RWPE2 (cell line): Measurements from ENCODE around the gene CCDC116.

Experiments
- ATAC-seq: fragments of 200-7000 bp; cut with Tn5 transposase; 3 replicates; pipeline ENCODE4 v1.9.1; 2021; ENCODE audit warnings: low read depth
- DNase-seq: peaks from one replicate; pipeline ENCODE4 v3.0.0-alpha.2; 2020; ENCODE audit warnings: low spot score
- H3K27ac ChIP-seq: fragments of 450-650 bp; 2 replicates; pipeline ENCODE4 v1.5.1; 2017; ENCODE audit warnings: mild to moderate bottlenecking; ENCODE audit not compliant: poor library complexity, severe bottlenecking
- H3K27me3 ChIP-seq: fragments of 250-450 bp; sonication (Bioruptor Pico); 2 replicates; pipeline ENCODE4 v1.5.1; 2021; ENCODE audit warnings: mild to moderate bottlenecking, moderate library complexity; ENCODE audit not compliant: insufficient read depth, poor library complexity, severe bottlenecking
- H3K36me3 ChIP-seq: fragments of 250-450 bp; sonication (Bioruptor Pico); 2 replicates; pipeline ENCODE4 v1.5.1; 2020; ENCODE audit warnings: low read depth, mild to moderate bottlenecking, moderate library complexity
- H3K4me1 ChIP-seq: fragments of 250-450 bp; sonication (Bioruptor Pico); 2 replicates; pipeline ENCODE4 v1.5.1; 2021; ENCODE audit warnings: mild to moderate bottlenecking, moderate library complexity; ENCODE audit not compliant: insufficient read depth, poor library complexity, severe bottlenecking
- H3K4me3 ChIP-seq: fragments of 250-450 bp; sonication (Bioruptor Pico); 2 replicates; pipeline ENCODE4 v1.5.1; 2021; ENCODE audit warnings: mild to moderate bottlenecking, moderate library complexity; ENCODE audit not compliant: severe bottlenecking
- H3K9me3 ChIP-seq: fragments of 250-450 bp; sonication (Bioruptor Pico); 2 replicates; pipeline ENCODE4 v1.5.1; 2021; ENCODE audit warnings: mild to moderate bottlenecking, moderate library complexity; ENCODE audit not compliant: severe bottlenecking
- CTCF ChIP-seq: fragments of 450-650 bp; IDR thresholded peaks from one replicate; pipeline ENCODE4 v1.5.1; 2017; ENCODE audit warnings: mild to moderate bottlenecking, moderate library complexity; ENCODE audit not compliant: poor library complexity, severe bottlenecking

CCDC116 gene

GRCh38 chr22:21650823-21651520 lies 18.4 kb downstream of the CCDC116 start:
- ATAC-seq (peak; percentile 8), DNase-seq (no peak)
- Histone ChIP-seq H3K9me3 (no peaks in the 10 kb centered on the region), H3K27me3 (no peaks in the 10 kb centered on the region), H3K27ac (peak overlapping the region; percentile 53), H3K4me1 (no peaks in the 10 kb centered on the region), H3K4me3 (peak overlapping the region; percentile 79), H3K36me3 (peaks cover 49% of the 10 kb centered on the region)
- no peak for TF ChIP-seq CTCF

GRCh38 chr22:21651521-21652009 lies 19.0 kb downstream of the CCDC116 start:
- no peaks in the 10 kb centered on the region for H3K9me3 ChIP-seq
- peaks cover 43% of the 10 kb centered on the region for H3K36me3 ChIP-seq
- H3K27ac ChIP-seq: peak overlapping the region; percentile 53
- DNase-seq: no peak
- no peaks in the 10 kb centered on the region for H3K4me1 ChIP-seq
- no peak for TF ChIP-seq CTCF
- no peaks in the 10 kb centered on the region for H3K27me3 ChIP-seq
- peak overlapping the region; percentile 79 for H3K4me3 ChIP-seq
- ATAC-seq: peak; percentile 15

- Histone ChIP-seq H3K9me3 (no peaks in the 10 kb centered on the region), H3K27me3 (no peaks in the 10 kb centered on the region), H3K4me3 (peak overlapping the region; percentile 79), H3K36me3 (peaks cover 38% of the 10 kb centered on the region), H3K4me1 (no peaks in the 10 kb centered on the region), H3K27ac (peak overlapping the region; percentile 53)
- ATAC-seq (peak; percentile 86), DNase-seq (peak; percentile 88)
- TF ChIP-seq CTCF: no peak
Measured at GRCh38 chr22:21652010-21652546, 19.5 kb downstream of the CCDC116 start.

GRCh38 chr22:21652547-21653545 lies 20.3 kb downstream of the CCDC116 start:
- ATAC-seq (peak; percentile 5; the same call in 1 of the 3 replicates), DNase-seq (no peak)
- Histone ChIP-seq H3K27ac (peak overlapping the region; percentile 53), H3K27me3 (no peaks in the 10 kb centered on the region), H3K9me3 (no peaks in the 10 kb centered on the region), H3K36me3 (peaks cover 33% of the 10 kb centered on the region), H3K4me3 (peak overlapping the region; percentile 79), H3K4me1 (no peaks in the 10 kb centered on the region)
- no peak for TF ChIP-seq CTCF
